ENCODE measurements around the gene TMEM184A. TPM values are rescaled to one million over a fixed set of nuclear protein-coding genes. Genes with fewer than 3 reads are reported as not detected.

The TMEM184A gene
- total and polyA plus RNA-seq, 10 of the 15 experiments (the other 5 are each of a cell fraction or from before 2014, with no cell fraction given): 0.04 to 0.15 TPM; not detected in 8

DNA sequence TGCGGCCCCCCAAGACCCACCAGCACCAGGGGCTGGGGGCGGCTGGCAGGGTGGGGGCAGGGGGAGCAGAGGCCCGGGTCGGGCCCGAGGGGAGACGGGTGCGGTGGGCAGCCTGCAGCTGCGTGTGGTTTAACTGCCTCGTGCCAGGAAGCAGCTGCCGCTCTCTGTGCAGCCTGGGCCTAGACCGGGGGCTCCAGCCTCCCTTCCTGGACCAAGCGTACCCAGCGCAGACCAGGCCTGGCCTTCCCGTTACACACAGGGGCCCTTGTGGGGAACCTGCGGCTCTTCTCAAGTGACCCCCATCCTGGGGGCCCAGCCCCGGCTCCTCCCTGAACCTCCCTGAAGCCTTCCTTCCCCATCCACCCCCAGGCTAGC lies 45.2 kb downstream of the TMEM184A start (continued):
- TF ChIP-seq TCF3 (IDR thresholded peaks at IDR 0.05; ENCODE audit: borderline replicate concordance, insufficient read depth, low read depth, low read length): peak; percentile 69; the same call in 1 of the 2 replicates
- TF ChIP-seq POLR2A (IDR thresholded peaks at IDR 0.05; ENCODE audit: low read depth, low read length): 0 out of 2 replicates have a peak, but pooled peaks have one; percentile 19

DNA sequence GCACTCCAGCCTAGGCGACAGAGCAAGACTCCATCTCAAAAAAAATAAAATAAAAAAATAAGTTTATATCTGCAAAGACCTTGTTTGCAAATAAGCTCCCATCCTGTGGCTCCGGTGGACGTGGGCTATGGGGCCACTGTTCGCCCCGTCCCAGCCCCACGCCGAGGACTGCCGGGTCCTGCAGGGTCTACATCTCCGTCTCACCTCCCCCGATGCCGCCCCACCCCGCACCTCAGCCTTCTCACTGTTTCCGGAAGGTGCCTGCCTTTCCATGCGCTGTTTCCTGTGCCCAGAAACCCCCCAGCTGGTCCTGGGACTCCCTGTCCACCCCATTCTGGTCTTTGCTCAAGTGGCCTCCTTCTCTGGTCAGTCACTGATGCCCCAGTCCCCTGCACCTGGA lies 46.8 kb downstream of the TMEM184A start:
- Histone ChIP-seq H3K79me2 (ENCODE audit: control insufficient read depth, insufficient read depth, low read length) (no peaks in the 10 kb centered on the region), H2AFZ (ENCODE audit: control insufficient read depth, low read depth, low read length) (no peak overlapping the region), H3K4me3 (no peak overlapping the region), H3K27me3 (replicated peaks in 1 of 2; ENCODE audit: control insufficient read depth in 2 of 2, insufficient read depth in 2 of 2, low read length in 1 of 2) (no peaks in the 10 kb centered on the region), H3K36me3 (ENCODE audit: control insufficient read depth in 2 of 2, insufficient read depth in 2 of 2, low read length in 1 of 2) (no peaks in the 10 kb centered on the region), H3K9ac (ENCODE audit: control insufficient read depth, insufficient read depth, low read length) (no peak overlapping the region), H3K4me1 (ENCODE audit: control insufficient read depth, insufficient read depth, low read length) (peaks cover 25% of the 10 kb centered on the region), H4K20me1 (ENCODE audit: control insufficient read depth, insufficient read depth) (no peaks in the 10 kb centered on the region), H3K9me3 (replicated peaks; ENCODE audit: control insufficient read depth, insufficient read depth, low read length) (no peaks in the 10 kb centered on the region), H3K27ac (ENCODE audit: control insufficient read depth, insufficient read depth) (no peak overlapping the region), H3K4me2 (ENCODE audit: control insufficient read depth, insufficient read depth) (no peak overlapping the region)
- WGBS (ENCODE audit: insufficient coverage, insufficient replicate concordance, low lambda C conversion rate, missing lambda C conversion rate): 78% methylated on average over 14 of the region's 14 CpGs
- no peak for DNase-seq (ENCODE audit: low read depth, low spot score)
- ATAC-seq: no peak
- intact Hi-C loops (cut with micrococcal nuclease; ENCODE audit: unreplicated experiment): no loop called here
- ChIA-PET SMC1A (ENCODE audit: uncharacterized antibody, unreplicated experiment) (no interaction called here), RAD21 (ENCODE audit: unreplicated experiment) (no interaction called here), POLR2A (interaction anchor here (0.7 kb wide), 1 partner anchor 17 kb away, joined by 7 read pairs; no protein-coding TSS in a partner anchor), CTCF (interaction anchor here (1.4 kb wide), 1 partner anchor 10 kb away, joined by 3 read pairs; no protein-coding TSS in a partner anchor)
- FAIRE-seq: no peak
- in situ Hi-C loops (cut with MboI): no loop called here
- TF ChIP-seq STAT3 (IDR thresholded peaks at IDR 0.05; ENCODE audit: low read depth, low read length): no peak
- TF ChIP-seq, protein P1, sequence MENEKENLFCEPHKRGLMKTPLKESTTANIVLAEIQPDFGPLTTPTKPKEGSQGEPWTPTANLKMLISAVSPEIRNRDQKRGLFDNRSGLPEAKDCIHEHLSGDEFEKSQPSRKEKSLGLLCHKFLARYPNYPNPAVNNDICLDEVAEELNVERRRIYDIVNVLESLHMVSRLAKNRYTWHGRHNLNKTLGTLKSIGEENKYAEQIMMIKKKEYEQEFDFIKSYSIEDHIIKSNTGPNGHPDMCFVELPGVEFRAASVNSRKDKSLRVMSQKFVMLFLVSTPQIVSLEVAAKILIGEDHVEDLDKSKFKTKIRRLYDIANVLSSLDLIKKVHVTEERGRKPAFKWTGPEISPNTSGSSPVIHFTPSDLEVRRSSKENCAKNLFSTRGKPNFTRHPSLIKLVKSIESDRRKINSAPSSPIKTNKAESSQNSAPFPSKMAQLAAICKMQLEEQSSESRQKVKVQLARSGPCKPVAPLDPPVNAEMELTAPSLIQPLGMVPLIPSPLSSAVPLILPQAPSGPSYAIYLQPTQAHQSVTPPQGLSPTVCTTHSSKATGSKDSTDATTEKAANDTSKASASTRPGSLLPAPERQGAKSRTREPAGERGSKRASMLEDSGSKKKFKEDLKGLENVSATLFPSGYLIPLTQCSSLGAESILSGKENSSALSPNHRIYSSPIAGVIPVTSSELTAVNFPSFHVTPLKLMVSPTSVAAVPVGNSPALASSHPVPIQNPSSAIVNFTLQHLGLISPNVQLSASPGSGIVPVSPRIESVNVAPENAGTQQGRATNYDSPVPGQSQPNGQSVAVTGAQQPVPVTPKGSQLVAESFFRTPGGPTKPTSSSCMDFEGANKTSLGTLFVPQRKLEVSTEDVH (IDR thresholded peaks at IDR 0.05; ENCODE audit: low read depth, partially characterized antibody): no peak
- no peak for TF ChIP-seq SREBF2 (IDR thresholded peaks at IDR 0.05; ENCODE audit: low read length)
- no peak for TF ChIP-seq CREB1 (IDR thresholded peaks at IDR 0.05; ENCODE audit: low read depth)
- no peak for TF ChIP-seq LARP7 (IDR thresholded peaks at IDR 0.05)
- no peak for TF ChIP-seq ZNF24 (IDR thresholded peaks at IDR 0.05)
- no peak for TF ChIP-seq ZNF384 (IDR thresholded peaks at IDR 0.05; ENCODE audit: borderline replicate concordance, low read depth, low read length)
- no TSS peak for BruUV-seq (replicated peaks)

Data from GM12878 (cell line).